Smooth muscle cell of the pulmonary artery (primary cell): ENCODE measurements around the gene OR1C1. TPM values are rescaled to one million over a fixed set of nuclear protein-coding genes. Genes with fewer than 3 reads are reported as not detected.

Source experiments
- total RNA-seq: library from RNA; depleted of rRNA; stranded (reverse); fragments of >200 nt; gene quantifications from 2 replicates; pipeline ENCODE4 v1.2.3, GENCODE V29; 2014

Gene OR1C1
- total RNA-seq = not detected in 2 replicates

GRCh38 chr1:247760456-247760855 is at the start of gene OR1C1:
Gene OR1C1, minus strand, starts transcription at chr1:247760556. Its CDS starts 2,150 bp downstream, at chr1:247758406.

GRCh38 chr1:247748041-247748440 is 12.3 kb downstream of the OR1C1 start, which contains the start of gene OR14A2:
Gene OR14A2, minus strand, starts transcription at chr1:247748141.

GRCh38 chr1:247738315-247738714 is 22.0 kb downstream of the OR1C1 start, which contains the start of gene OR14K1:
Gene OR14K1, plus strand, starts transcription at chr1:247738615. Its CDS starts 0 bp downstream, at chr1:247738615.

GRCh38 chr1:247716546-247716945 is 43.8 kb downstream of the OR1C1 start, which contains the start of gene OR6F1:
Gene OR6F1, minus strand, starts transcription at chr1:247716646. Its CDS starts 3,891 bp downstream, at chr1:247712755.

Other genes starting within 250 kb of the OR1C1 start
- not detected in 2 replicates for gene OR2C3, start 224.1 kb downstream of the OR1C1 start, total RNA-seq
- 0.13 TPM in 1 of 2 replicates, not detected in the other for gene GCSAML, start 211.4 kb downstream of the OR1C1 start, total RNA-seq
- gene OR2G2, start 172.2 kb downstream of the OR1C1 start, total RNA-seq = not detected in 2 replicates
- not detected in 2 replicates for gene OR2G3, start 155.0 kb downstream of the OR1C1 start, total RNA-seq
- gene OR13G1, start 80.8 kb downstream of the OR1C1 start, total RNA-seq = not detected in 2 replicates
- not detected in 2 replicates for gene OR6F1, start 43.9 kb downstream of the OR1C1 start, total RNA-seq
- gene OR14K1, start 21.9 kb downstream of the OR1C1 start, total RNA-seq = not detected in 2 replicates
- gene OR14A2, start 12.4 kb downstream of the OR1C1 start, total RNA-seq = not detected in 2 replicates
- not detected in 2 replicates for gene OR14A16, start 63.6 kb upstream of the OR1C1 start, total RNA-seq
- gene OR11L1, start 81.3 kb upstream of the OR1C1 start, total RNA-seq = not detected in 2 replicates
- 0.07 and 0.13 TPM in 2 replicates for gene TRIM58, start 96.6 kb upstream of the OR1C1 start, total RNA-seq
- gene OR2W3, start 135.0 kb upstream of the OR1C1 start, total RNA-seq = not detected in 2 replicates
- gene OR2T8, start 159.7 kb upstream of the OR1C1 start, total RNA-seq = not detected in 2 replicates
- not detected in 2 replicates for gene OR2AJ1, start 164.3 kb upstream of the OR1C1 start, total RNA-seq
- not detected in 2 replicates for gene OR2L8, start 188.3 kb upstream of the OR1C1 start, total RNA-seq
- gene OR2AK2, start 204.7 kb upstream of the OR1C1 start, total RNA-seq = not detected in 2 replicates